ENCODE measurements around the gene PTS. TPM values are rescaled to one million over a fixed set of nuclear protein-coding genes. Genes with fewer than 3 reads are reported as not detected.

Gene PTS
- total RNA-seq, 1 donor from 2014 or later, result 108 TPM

DNA sequence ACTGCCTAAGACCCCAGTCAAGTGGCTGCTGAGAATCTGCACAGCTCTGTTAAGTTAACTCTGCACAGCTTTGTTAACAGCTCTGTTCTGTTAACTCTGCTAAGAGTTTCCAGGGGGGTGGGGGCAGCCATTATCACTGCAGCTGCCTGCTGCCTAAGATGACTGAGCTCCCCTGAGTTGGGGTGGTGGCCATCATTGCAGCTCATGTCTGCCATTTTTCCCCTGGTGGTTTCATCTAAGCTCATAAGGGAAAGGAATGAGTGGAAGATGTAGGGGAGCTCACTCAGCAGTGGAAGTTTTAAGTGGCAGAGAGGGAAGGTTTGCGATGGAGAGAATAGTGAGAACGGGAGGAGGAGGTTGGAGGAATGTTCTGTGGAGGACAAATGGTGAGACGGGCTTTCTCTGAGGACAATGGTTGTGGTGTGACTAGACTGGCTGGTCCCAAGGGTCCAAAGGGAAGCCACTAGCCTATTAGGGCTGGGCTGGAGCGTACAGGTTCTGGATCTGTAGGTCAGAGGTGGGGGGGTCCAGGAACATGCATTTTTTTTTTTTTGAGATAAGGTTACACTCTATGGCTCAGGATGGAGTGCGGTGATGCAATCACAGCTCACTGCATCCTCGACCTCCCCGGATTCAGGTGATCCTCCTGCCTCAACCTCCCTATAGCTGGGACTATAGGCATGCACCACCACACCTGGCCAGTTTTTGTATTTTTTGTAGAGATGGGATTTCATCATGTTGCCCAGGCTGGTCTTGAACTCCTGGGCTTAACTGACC is 48.0 kb downstream of the PTS start:
- Mint-ChIP-seq H3K27me3 (ENCODE audit: insufficient read depth, low read depth) (no peaks in the 10 kb centered on the region), H3K36me3 (no peaks in the 10 kb centered on the region), H3K27ac (no peak overlapping the region), H3K4me3 (no peak overlapping the region), H3K9me3 (no peaks in the 10 kb centered on the region), H3K4me1 (no peaks in the 10 kb centered on the region)
- H3K36me3 ChIP-seq, result no peaks in the 10 kb centered on the region
- H3K9me3 ChIP-seq (ENCODE audit: low read depth), result no peaks in the 10 kb centered on the region
- DNase-seq (ENCODE audit: low spot score), result no peak
- no peaks in the 10 kb centered on the region for H3K4me1 ChIP-seq
- TF ChIP-seq EZH2phosphoT487 (IDR thresholded peaks at IDR 0.05) (no peak), EZH2 (IDR thresholded peaks at IDR 0.05) (no peak)
- TF ChIP-seq, protein P1, sequence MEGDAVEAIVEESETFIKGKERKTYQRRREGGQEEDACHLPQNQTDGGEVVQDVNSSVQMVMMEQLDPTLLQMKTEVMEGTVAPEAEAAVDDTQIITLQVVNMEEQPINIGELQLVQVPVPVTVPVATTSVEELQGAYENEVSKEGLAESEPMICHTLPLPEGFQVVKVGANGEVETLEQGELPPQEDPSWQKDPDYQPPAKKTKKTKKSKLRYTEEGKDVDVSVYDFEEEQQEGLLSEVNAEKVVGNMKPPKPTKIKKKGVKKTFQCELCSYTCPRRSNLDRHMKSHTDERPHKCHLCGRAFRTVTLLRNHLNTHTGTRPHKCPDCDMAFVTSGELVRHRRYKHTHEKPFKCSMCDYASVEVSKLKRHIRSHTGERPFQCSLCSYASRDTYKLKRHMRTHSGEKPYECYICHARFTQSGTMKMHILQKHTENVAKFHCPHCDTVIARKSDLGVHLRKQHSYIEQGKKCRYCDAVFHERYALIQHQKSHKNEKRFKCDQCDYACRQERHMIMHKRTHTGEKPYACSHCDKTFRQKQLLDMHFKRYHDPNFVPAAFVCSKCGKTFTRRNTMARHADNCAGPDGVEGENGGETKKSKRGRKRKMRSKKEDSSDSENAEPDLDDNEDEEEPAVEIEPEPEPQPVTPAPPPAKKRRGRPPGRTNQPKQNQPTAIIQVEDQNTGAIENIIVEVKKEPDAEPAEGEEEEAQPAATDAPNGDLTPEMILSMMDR (IDR thresholded peaks at IDR 0.05), result no peak
- no peak overlapping the region for H3K9ac ChIP-seq
- no peaks in the 10 kb centered on the region for H3K79me2 ChIP-seq (ENCODE audit: low read depth)
- no peak overlapping the region for H3K27ac ChIP-seq
- no peak overlapping the region for H3K4me3 ChIP-seq
- no peak overlapping the region for H2AFZ ChIP-seq (replicated peaks)
- H3F3A ChIP-seq (ENCODE audit: low read depth), result no peaks in the 10 kb centered on the region
- no peak overlapping the region for H3K4me2 ChIP-seq
- no peaks in the 10 kb centered on the region for H3K27me3 ChIP-seq
- no peaks in the 10 kb centered on the region for H4K20me1 ChIP-seq (ENCODE audit: low read depth)

DNA sequence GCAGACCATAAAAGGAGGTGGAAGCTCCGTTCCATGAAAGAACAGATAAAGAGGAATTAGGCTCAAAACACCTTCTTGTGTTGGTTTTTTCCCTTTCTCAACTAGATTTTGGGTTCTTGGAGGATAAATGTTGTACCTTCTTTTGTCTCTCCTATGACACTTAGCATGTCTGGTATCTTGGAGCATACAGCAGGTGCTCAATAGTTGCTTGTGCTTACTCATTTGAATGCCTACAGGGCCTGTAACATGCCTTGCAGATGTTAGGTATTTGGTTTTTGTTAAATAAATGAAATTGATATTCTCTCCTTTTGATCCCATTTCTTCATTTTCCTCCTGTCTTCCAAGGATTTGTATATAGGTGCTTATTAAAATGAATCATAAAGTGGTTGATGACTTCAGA is 50.8 kb downstream of the PTS start:
- Histone ChIP-seq H3K4me2 (no peak overlapping the region), H3K79me2 (ENCODE audit: low read depth) (no peaks in the 10 kb centered on the region), H3K27ac (no peak overlapping the region), H3K9me3 (ENCODE audit: low read depth) (no peaks in the 10 kb centered on the region), H3K9ac (no peak overlapping the region), H3K4me3 (no peak overlapping the region), H3K36me3 (no peaks in the 10 kb centered on the region), H3K27me3 (peaks cover 4% of the 10 kb centered on the region), H4K20me1 (ENCODE audit: low read depth) (no peaks in the 10 kb centered on the region), H2AFZ (replicated peaks) (no peak overlapping the region), H3K4me1 (no peaks in the 10 kb centered on the region), H3F3A (ENCODE audit: low read depth) (no peaks in the 10 kb centered on the region)
- DNase-seq (ENCODE audit: low spot score), result no peak
- H3K36me3 Mint-ChIP-seq, result no peaks in the 10 kb centered on the region
- H3K9me3 Mint-ChIP-seq, result no peaks in the 10 kb centered on the region
- H3K27me3 Mint-ChIP-seq (ENCODE audit: insufficient read depth, low read depth), result peaks cover 4% of the 10 kb centered on the region
- H3K27ac Mint-ChIP-seq, result no peak overlapping the region
- H3K4me1 Mint-ChIP-seq, result peaks cover 8% of the 10 kb centered on the region
- no peak overlapping the region for H3K4me3 Mint-ChIP-seq
- TF ChIP-seq, protein P1 (IDR thresholded peaks at IDR 0.05), result no peak
- TF ChIP-seq EZH2phosphoT487 (IDR thresholded peaks at IDR 0.05) (no peak), EZH2 (IDR thresholded peaks at IDR 0.05) (no peak)

DNA sequence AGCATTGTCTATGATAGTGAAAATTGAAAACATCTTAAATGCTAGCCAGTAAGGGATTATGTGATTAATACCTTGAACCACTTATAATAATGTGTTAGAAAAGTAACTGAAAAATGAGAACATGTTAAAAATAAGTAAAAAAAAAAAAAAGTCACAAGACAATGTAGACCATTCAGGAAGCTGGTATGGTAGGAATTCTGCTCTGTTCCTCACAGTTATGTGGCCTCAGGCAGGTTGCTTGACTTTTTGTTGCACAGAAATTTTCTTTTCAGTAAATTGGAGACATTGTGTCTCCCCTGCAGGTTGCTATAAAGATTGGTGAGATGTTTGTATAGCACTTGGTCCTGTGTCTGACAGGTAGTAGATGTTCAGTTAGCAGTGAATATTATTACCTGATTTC is 51.7 kb downstream of the PTS start:
- peaks cover 4% of the 10 kb centered on the region for H3K27me3 ChIP-seq
- H3K27ac ChIP-seq, result no peak overlapping the region
- H3K9me3 ChIP-seq (ENCODE audit: low read depth), result no peaks in the 10 kb centered on the region
- no peak overlapping the region for H3K4me3 Mint-ChIP-seq
- TF ChIP-seq EZH2 (IDR thresholded peaks at IDR 0.05) (no peak), EZH2phosphoT487 (IDR thresholded peaks at IDR 0.05) (no peak)
- TF ChIP-seq, protein P1 (IDR thresholded peaks at IDR 0.05), result no peak
- no peak overlapping the region for H3K27ac Mint-ChIP-seq
- no peaks in the 10 kb centered on the region for H3K79me2 ChIP-seq (ENCODE audit: low read depth)
- no peak overlapping the region for H2AFZ ChIP-seq (replicated peaks)
- no peaks in the 10 kb centered on the region for H3K36me3 Mint-ChIP-seq
- H3K36me3 ChIP-seq, result no peaks in the 10 kb centered on the region
- H3F3A ChIP-seq (ENCODE audit: low read depth), result no peaks in the 10 kb centered on the region
- no peaks in the 10 kb centered on the region for H3K4me1 ChIP-seq
- H3K4me3 ChIP-seq, result no peak overlapping the region
- DNase-seq (ENCODE audit: low spot score), result no peak
- H3K9ac ChIP-seq, result no peak overlapping the region
- peaks cover 8% of the 10 kb centered on the region for H3K4me1 Mint-ChIP-seq
- H3K27me3 Mint-ChIP-seq (ENCODE audit: insufficient read depth, low read depth), result peaks cover 5% of the 10 kb centered on the region
- no peaks in the 10 kb centered on the region for H4K20me1 ChIP-seq (ENCODE audit: low read depth)
- H3K9me3 Mint-ChIP-seq, result no peaks in the 10 kb centered on the region
- H3K4me2 ChIP-seq, result no peak overlapping the region

All from neural progenitor cell (in vitro differentiated cells).